ENCODE results near the gene DNAJC24. TPM values are rescaled to one million over a fixed set of nuclear protein-coding genes. Genes with fewer than 3 reads are reported as not detected.

Gene DNAJC24
- total RNA-seq, 6 donors from 2014 or later = 3.2 to 32.5 (median 15.9) TPM

DNA sequence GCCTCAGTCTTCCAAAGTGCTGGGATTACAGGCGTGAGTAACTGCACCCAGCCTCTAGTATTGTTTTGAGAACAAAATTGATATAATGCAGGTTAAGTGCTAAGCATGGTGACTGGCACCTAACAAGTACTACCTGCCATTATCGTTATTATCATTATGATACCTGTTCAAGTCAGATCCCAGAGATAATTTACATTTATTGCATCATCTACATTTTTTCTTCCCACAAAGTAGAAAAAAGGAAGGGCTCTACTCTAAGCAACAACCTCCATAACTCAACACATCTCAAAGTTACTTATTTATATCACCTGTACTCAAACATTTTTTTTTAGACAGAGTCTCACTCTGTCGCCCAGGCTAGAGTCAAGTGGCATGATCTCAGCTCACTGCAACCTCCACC, 42.2 kb upstream of the DNAJC24 start:
- TF ChIP-seq POLR2A (IDR thresholded peaks at IDR 0.05) (no peak), EP300 (IDR thresholded peaks at IDR 0.05) (no peak), POLR2AphosphoS5 (IDR thresholded peaks at IDR 0.05) (no peak), CTCF (IDR thresholded peaks at IDR 0.05) (no peak)
- no peaks in the 10 kb centered on the region for H3K9me3 ChIP-seq
- H3K27me3 ChIP-seq = no peaks in the 10 kb centered on the region
- no peak overlapping the region for H3K27ac ChIP-seq
- 91 to 97% methylated on average over 3 of the region's 3 CpGs for WGBS, 2 donors
- no peaks in the 10 kb centered on the region for H3K4me1 ChIP-seq
- H3K36me3 ChIP-seq = no peaks in the 10 kb centered on the region
- H3K4me3 ChIP-seq = no peak overlapping the region
- ATAC-seq (ENCODE audit: low FRiP score in 2 of 2) (no peak), DNase-seq (no peak)

DNA sequence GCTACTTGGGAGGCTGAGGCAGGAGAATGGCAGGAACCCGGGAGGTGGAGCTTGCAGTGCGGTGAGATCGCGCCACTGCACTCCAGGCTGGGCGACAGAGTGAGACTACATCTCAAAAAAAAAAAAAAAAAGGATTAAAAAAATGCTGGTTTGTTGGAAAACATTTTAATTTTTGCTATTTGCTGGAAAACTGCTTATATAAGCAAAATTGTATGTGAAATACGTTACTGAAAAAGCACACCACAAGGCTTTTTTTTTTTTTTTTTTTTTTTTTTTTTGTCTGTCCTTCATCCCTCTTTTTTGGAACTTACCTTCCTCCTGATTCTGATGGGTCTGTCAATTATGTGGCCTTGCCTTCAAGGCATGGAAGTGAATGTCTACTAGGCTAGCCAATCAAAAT, 41.0 kb upstream of the DNAJC24 start:
- 94 to 97% methylated on average over 6 of the region's 6 CpGs for WGBS, 2 donors
- peak in 1 of 2 donors; percentile 32 for DNase-seq
- no peak overlapping the region for H3K27ac ChIP-seq

DNA sequence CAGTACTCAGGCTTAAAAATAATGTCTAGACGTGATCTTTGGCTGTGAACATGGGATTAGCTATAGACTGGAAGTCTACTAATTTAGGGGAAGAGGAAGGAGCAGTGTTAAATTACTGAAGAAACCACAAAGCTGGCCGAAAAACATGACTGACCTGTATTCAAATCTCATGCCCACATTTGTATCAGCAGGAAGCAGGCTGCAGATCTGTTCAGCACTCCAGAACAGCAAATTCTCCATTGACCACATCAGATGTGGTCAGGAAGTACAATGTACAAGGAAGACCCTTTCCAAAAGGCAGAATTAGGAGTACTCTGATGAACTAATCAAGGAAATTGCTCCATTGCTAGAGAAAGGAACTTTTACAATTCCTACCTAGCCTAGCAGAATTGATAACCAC, 31.9 kb upstream of the DNAJC24 start:
- TF ChIP-seq CTCF (IDR thresholded peaks at IDR 0.05) (no peak), POLR2A (IDR thresholded peaks at IDR 0.05) (no peak), POLR2AphosphoS5 (IDR thresholded peaks at IDR 0.05) (no peak), EP300 (IDR thresholded peaks at IDR 0.05) (no peak)
- DNase-seq = no peak
- ATAC-seq (ENCODE audit: low FRiP score in 2 of 2) = no peak
- H3K27me3 ChIP-seq = no peaks in the 10 kb centered on the region
- H3K9me3 ChIP-seq = peaks cover 0 to 5% (median 0%) of the 10 kb centered on the region in 4 donors
- WGBS, 2 donors = 39 to 59% methylated on average over 2 of the region's 2 CpGs
- H3K4me1 ChIP-seq = no peaks in the 10 kb centered on the region
- H3K36me3 ChIP-seq = no peaks in the 10 kb centered on the region
- no peak overlapping the region for H3K27ac ChIP-seq
- no peak overlapping the region for H3K4me3 ChIP-seq

More for the DNA sequence above, 41.0 kb upstream of the DNAJC24 start:
- Histone ChIP-seq H3K9me3 (no peaks in the 10 kb centered on the region), H3K27me3 (no peaks in the 10 kb centered on the region), H3K4me3 (no peak overlapping the region), H3K4me1 (no peaks in the 10 kb centered on the region), H3K36me3 (no peaks in the 10 kb centered on the region)
- TF ChIP-seq EP300 (IDR thresholded peaks at IDR 0.05) (no peak), POLR2A (IDR thresholded peaks at IDR 0.05) (no peak), CTCF (IDR thresholded peaks at IDR 0.05) (no peak), POLR2AphosphoS5 (IDR thresholded peaks at IDR 0.05) (no peak)
- no peak for ATAC-seq (ENCODE audit: low FRiP score in 2 of 2)

- no peaks in the 10 kb centered on the region for H3K36me3 ChIP-seq
- no peak overlapping the region for H3K4me3 ChIP-seq
- no peak for DNase-seq
- no peaks in the 10 kb centered on the region for H3K9me3 ChIP-seq
- H3K27me3 ChIP-seq = no peaks in the 10 kb centered on the region
- peak in 3 of 6 experiments; percentile 18 to 28 (median 26) for TF ChIP-seq CTCF (IDR thresholded peaks at IDR 0.05)
- no peak for TF ChIP-seq POLR2A (IDR thresholded peaks at IDR 0.05)
- TF ChIP-seq EP300 (IDR thresholded peaks at IDR 0.05) = no peak
- 89 to 91% methylated on average over 5 of the region's 5 CpGs for WGBS, 2 donors
- ATAC-seq (ENCODE audit: low FRiP score in 2 of 2) = no peak
- no peaks in the 10 kb centered on the region for H3K4me1 ChIP-seq
- H3K27ac ChIP-seq = no peak overlapping the region
Observed at GRCh38 chr11:31340903-31341572, 28.6 kb upstream of the DNAJC24 start.

GRCh38 chr11:31351168-31351567, 18.5 kb upstream of the DNAJC24 start:
- Histone ChIP-seq H3K36me3 (no peaks in the 10 kb centered on the region), H3K4me1 (no peaks in the 10 kb centered on the region), H3K9me3 (no peaks in the 10 kb centered on the region), H3K27ac (no peak overlapping the region), H3K4me3 (no peak overlapping the region), H3K27me3 (no peaks in the 10 kb centered on the region)
- no peak for ATAC-seq (ENCODE audit: low FRiP score in 2 of 2)
- TF ChIP-seq POLR2A (IDR thresholded peaks at IDR 0.05) (no peak), CTCF (IDR thresholded peaks at IDR 0.05) (no peak), EP300 (IDR thresholded peaks at IDR 0.05) (no peak), POLR2AphosphoS5 (IDR thresholded peaks at IDR 0.05) (no peak)
- no peak for DNase-seq

Measured in upper lobe of left lung (tissue), 6 donors.